Thyroid gland (tissue), 4 donors: ENCODE data around the gene SEMA5A. TPM values are rescaled to one million over a fixed set of nuclear protein-coding genes. Genes with fewer than 3 reads are reported as not detected.

ENCODE experiments used
- DNase-seq, 2 donors: peaks; one replicate each; pipeline ENCODE4 v3.0.0-alpha.2; 2019
- H3K27ac ChIP-seq, 3 donors: fragments of 200-600 bp; sonication (generic); 1 replicate in 2 of 3; 2 replicates in 1 of 3; pipeline ENCODE4 v1.5.1; 2016 to 2019; ENCODE audit warnings: mild to moderate bottlenecking in 1 of 3, moderate library complexity in 1 of 3
- H3K27me3 ChIP-seq: fragments of 200-600 bp; sonication (generic); one replicate; pipeline ENCODE4 v1.5.1; 2019
- H3K36me3 ChIP-seq, 2 donors: fragments of 200-600 bp; sonication (generic); one replicate each; pipeline ENCODE4 v1.5.1; 2016 to 2019
- H3K4me1 ChIP-seq, 2 donors: fragments of 200-600 bp; sonication (generic); one replicate each; pipeline ENCODE4 v1.5.1; 2017 to 2019
- H3K4me3 ChIP-seq, 3 donors: fragments of 200-600 bp; sonication (generic); replicated peaks in 1 of 3; 1 replicate in 2 of 3; 2 replicates in 1 of 3; pipeline ENCODE4 v1.5.1; 2016; ENCODE audit warnings: mild to moderate bottlenecking in 1 of 3
- H3K9me3 ChIP-seq: fragments of 200-600 bp; sonication (generic); one replicate; pipeline ENCODE4 v1.5.1; 2017
- CTCF ChIP-seq, 6 experiments: fragments of 200-600 bp in 3 of 6; fragments of 450-650 bp in 3 of 6; sonication (generic) in 3 of 6; IDR thresholded peaks; one replicate each; pipeline ENCODE4 v1.5.1; 2016 to 2019; ENCODE audit warnings: antibody characterized with exemption in 6 of 6, mild to moderate bottlenecking in 2 of 6, inconsistent platforms in 1 of 6, moderate library complexity in 1 of 6
- POLR2A ChIP-seq, 2 donors: fragments of 450-650 bp; IDR thresholded peaks; one replicate each; pipeline ENCODE4 v1.6.1; 2017; ENCODE audit warnings: antibody characterized with exemption in 2 of 2, mild to moderate bottlenecking in 2 of 2, moderate library complexity in 1 of 2
- WGBS, 2 donors: methylation state at CpG; one replicate each; pipeline ENCODE4 v1.1.5; 2017; 5-methylcytosine and 5-hydroxymethylcytosine counted together
- intact Hi-C: fragments of 100-400 bp; cut with DNase I; formaldehyde crosslinking; loops from one replicate; pipeline ENCODE4 v1.15.1; 2023
- total RNA-seq, 4 donors: library from RNA; depleted of rRNA; stranded (reverse); fragments of >200 nt; gene quantifications; one replicate each; pipeline ENCODE4 v1.2.3, GENCODE V29; 2016

SEMA5A gene
- total RNA-seq, 4 donors from 2014 or later, result 1.8 to 8.4 (median 3.8) TPM

- DNase-seq, result no peak
- intact Hi-C loops, result no loop called here
- H3K27me3 ChIP-seq, result no peaks in the 10 kb centered on the region
Observed at GRCh38 chr5:9091896-9092662, 453.8 kb downstream of the SEMA5A start.

GRCh38 chr5:9090381-9091026 lies 455.4 kb downstream of the SEMA5A start:
- 89 to 91% methylated on average over 7 of the region's 7 CpGs for WGBS, 2 donors
- Histone ChIP-seq H3K4me1 (no peaks in the 10 kb centered on the region), H3K4me3 (no peak overlapping the region), H3K36me3 (no peaks in the 10 kb centered on the region), H3K9me3 (no peaks in the 10 kb centered on the region), H3K27me3 (no peaks in the 10 kb centered on the region), H3K27ac (no peak overlapping the region)
- intact Hi-C loops, result no loop called here
- DNase-seq, result no peak
- no peak for TF ChIP-seq CTCF (IDR thresholded peaks at IDR 0.05)
- no peak for TF ChIP-seq POLR2A (IDR thresholded peaks at IDR 0.05)

More at GRCh38 chr5:9091896-9092662, 453.8 kb downstream of the SEMA5A start:
- TF ChIP-seq CTCF (IDR thresholded peaks at IDR 0.05), result no peak
- TF ChIP-seq POLR2A (IDR thresholded peaks at IDR 0.05), result no peak
- H3K36me3 ChIP-seq, result no peaks in the 10 kb centered on the region
- no peak overlapping the region for H3K4me3 ChIP-seq
- H3K4me1 ChIP-seq, result no peaks in the 10 kb centered on the region
- H3K27ac ChIP-seq, result no peak overlapping the region
- WGBS, 2 donors, result 88 to 92% methylated on average over 5 of the region's 5 CpGs
- no peaks in the 10 kb centered on the region for H3K9me3 ChIP-seq

GRCh38 chr5:9089893-9090292 lies 456.0 kb downstream of the SEMA5A start:
- DNase-seq, result no peak
- Histone ChIP-seq H3K9me3 (no peaks in the 10 kb centered on the region), H3K27me3 (no peaks in the 10 kb centered on the region), H3K27ac (no peak overlapping the region), H3K4me1 (no peaks in the 10 kb centered on the region), H3K36me3 (no peaks in the 10 kb centered on the region), H3K4me3 (no peak overlapping the region)
- 83 to 87% methylated on average over 1 of the region's 1 CpG for WGBS, 2 donors
- TF ChIP-seq CTCF (IDR thresholded peaks at IDR 0.05) (no peak), POLR2A (IDR thresholded peaks at IDR 0.05) (no peak)
- intact Hi-C loops, result no loop called here

- Histone ChIP-seq H3K36me3 (no peaks in the 10 kb centered on the region), H3K27me3 (no peaks in the 10 kb centered on the region), H3K9me3 (no peaks in the 10 kb centered on the region), H3K4me1 (no peaks in the 10 kb centered on the region), H3K4me3 (no peak overlapping the region), H3K27ac (no peak overlapping the region)
- DNase-seq, result no peak
- WGBS, 2 donors, result 66 to 80% methylated on average over 1 of the region's 1 CpG
- intact Hi-C loops, result no loop called here
- TF ChIP-seq POLR2A (IDR thresholded peaks at IDR 0.05) (no peak), CTCF (IDR thresholded peaks at IDR 0.05) (no peak)
Observed at GRCh38 chr5:9082996-9083395, 462.9 kb downstream of the SEMA5A start.

GRCh38 chr5:9072701-9073100 lies 473.2 kb downstream of the SEMA5A start:
- Histone ChIP-seq H3K27me3 (no peaks in the 10 kb centered on the region), H3K36me3 (no peaks in the 10 kb centered on the region), H3K4me1 (no peaks in the 10 kb centered on the region), H3K4me3 (no peak overlapping the region), H3K27ac (no peak overlapping the region), H3K9me3 (no peaks in the 10 kb centered on the region)
- no peak for DNase-seq
- intact Hi-C loops, result no loop called here
- 58 to 70% methylated on average over 4 of the region's 4 CpGs for WGBS, 2 donors
- TF ChIP-seq CTCF (IDR thresholded peaks at IDR 0.05) (no peak), POLR2A (IDR thresholded peaks at IDR 0.05) (no peak)
